Transverse colon (tissue), 4 donors: ENCODE results near the gene IFT88.

ENCODE experiments used
- CTCF ChIP-seq, 5 experiments: fragments of 200-600 bp in 3 of 5; fragments of 450-650 bp in 2 of 5; sonication (generic) in 3 of 5; IDR thresholded peaks; 1 replicate in 2 of 5; 2 replicates in 3 of 5; pipeline ENCODE4 v1.5.1; 2016 to 2017; ENCODE audit warnings: antibody characterized with exemption in 5 of 5, inconsistent platforms in 3 of 5, mild to moderate bottlenecking in 2 of 5, moderate library complexity in 1 of 5
- EP300 ChIP-seq: sonication (generic); formaldehyde crosslinking; IDR thresholded peaks from one replicate; pipeline ENCODE4 v1.6.1; 2017; ENCODE audit warnings: antibody characterized with exemption, low read depth
- POLR2AphosphoS5 ChIP-seq, 3 donors: sonication (generic); formaldehyde crosslinking; IDR thresholded peaks; one replicate each; pipeline ENCODE4 v1.6.1; 2016; ENCODE audit warnings: antibody characterized with exemption in 3 of 3

- TF ChIP-seq CTCF (IDR thresholded peaks at IDR 0.05) (no peak), EP300 (no peak), POLR2AphosphoS5 (IDR thresholded peaks at IDR 0.05) (no peak)
These were observed 47.1 kb upstream of the IFT88 start for GRCh38 chr13:20519875-20520274.
